HEK293 (cell line): ENCODE results near the gene SHD.

Experiments
- CTCF ChIA-PET: fragments of 350-600 bp; formaldehyde crosslinking; extraction: SDS; loops from one replicate; lab custom pipeline; 2021; ENCODE audit warnings: antibody characterized with exemption; lab: Yijun Ruan, JAX
- POLR2A ChIA-PET: fragments of 300-600 bp; formaldehyde crosslinking; extraction: SDS; loops from one replicate; lab custom pipeline; 2020; ENCODE audit warnings: antibody characterized with exemption, inconsistent platforms; lab: Yijun Ruan, JAX
- H3K27ac ChIP-seq: fragments of 200-500 bp; sonication (Bioruptor generic); 2 replicates; pipeline ENCODE4 v1.5.1; 2014; ENCODE audit warnings: low read depth, low read length, control low read depth, inconsistent platforms; ENCODE audit errors: extremely low read depth
- H3K36me3 ChIP-seq, 2 experiments: fragments of 200-500 bp in 1 of 2; sonication (Bioruptor generic) in 1 of 2; 1 replicate in 1 of 2; 2 replicates in 1 of 2; pipeline ENCODE4 v1.5.1; 2014 to 2017; ENCODE audit warnings: inconsistent platforms in 2 of 2, low read length in 2 of 2; ENCODE audit not compliant: control insufficient read depth in 2 of 2, insufficient read depth in 1 of 2
- H3K4me1 ChIP-seq: fragments of 200-500 bp; sonication (Bioruptor generic); 2 replicates; pipeline ENCODE4 v1.5.1; 2014; ENCODE audit warnings: mild to moderate bottlenecking, low read length, inconsistent platforms; ENCODE audit not compliant: control insufficient read depth, insufficient read depth
- H3K4me3 ChIP-seq: 2 replicates; pipeline ENCODE4 v1.5.1; 2011; ENCODE audit warnings: low read depth, mild to moderate bottlenecking, control low read depth, low read length, moderate library complexity
- H3K9me3 ChIP-seq: fragments of 200-500 bp; sonication (Bioruptor generic); 2 replicates; pipeline ENCODE4 v1.5.1; 2014; ENCODE audit warnings: low read depth, low read length, inconsistent platforms; ENCODE audit not compliant: control insufficient read depth, insufficient read depth
- KLF1 ChIP-seq: fragments of 450-650 bp; formaldehyde crosslinking; IDR thresholded peaks from 2 replicates; pipeline ENCODE4 v1.5.1; 2016; ENCODE audit warnings: missing biosample characterization, missing genetic modification characterization
- KLF10 ChIP-seq: fragments of 450-650 bp; IDR thresholded peaks from 2 replicates; pipeline ENCODE4 v1.5.1; 2018; ENCODE audit warnings: missing biosample characterization, mild to moderate bottlenecking, missing genetic modification characterization
- KLF16 ChIP-seq: fragments of 450-650 bp; formaldehyde crosslinking; IDR thresholded peaks from 2 replicates; pipeline ENCODE4 v1.5.1; 2017; ENCODE audit warnings: missing biosample characterization, missing genetic modification characterization
- KLF8 ChIP-seq: fragments of 450-650 bp; formaldehyde crosslinking; IDR thresholded peaks from 2 replicates; pipeline ENCODE4 v1.5.1; 2016; ENCODE audit warnings: missing biosample characterization, missing genetic modification characterization
- MZF1 ChIP-seq: fragments of 450-650 bp; formaldehyde crosslinking; IDR thresholded peaks from 2 replicates; pipeline ENCODE4 v1.5.1; 2017; ENCODE audit warnings: missing biosample characterization, missing genetic modification characterization, borderline replicate concordance
- PRDM10 ChIP-seq: fragments of 450-650 bp; formaldehyde crosslinking; IDR thresholded peaks from 2 replicates; pipeline ENCODE4 v1.5.1; 2016; ENCODE audit warnings: missing biosample characterization, missing genetic modification characterization
- RBAK ChIP-seq: fragments of 450-650 bp; formaldehyde crosslinking; IDR thresholded peaks from 2 replicates; pipeline ENCODE4 v1.5.1; 2016; ENCODE audit warnings: missing biosample characterization, missing genetic modification characterization
- SP2 ChIP-seq: fragments of 450-650 bp; formaldehyde crosslinking; IDR thresholded peaks from 2 replicates; pipeline ENCODE4 v1.5.1; 2016; ENCODE audit warnings: missing biosample characterization, missing genetic modification characterization
- SP3 ChIP-seq: fragments of 450-650 bp; formaldehyde crosslinking; IDR thresholded peaks from 2 replicates; pipeline ENCODE4 v1.5.1; 2016; ENCODE audit warnings: missing biosample characterization, missing genetic modification characterization
- TRIM28 ChIP-seq: IDR thresholded peaks from 2 replicates; pipeline ENCODE4 v1.6.1; 2011; ENCODE audit warnings: low read length, control low read depth, borderline replicate concordance
- WT1 ChIP-seq: fragments of 450-650 bp; formaldehyde crosslinking; IDR thresholded peaks from 2 replicates; pipeline ENCODE4 v1.5.1; 2016; ENCODE audit warnings: missing biosample characterization, missing genetic modification characterization
- ZBTB17 ChIP-seq: fragments of 450-650 bp; formaldehyde crosslinking; IDR thresholded peaks from 2 replicates; pipeline ENCODE4 v1.5.1; 2016; ENCODE audit warnings: missing biosample characterization, missing genetic modification characterization
- ZBTB21 ChIP-seq: fragments of 450-650 bp; formaldehyde crosslinking; IDR thresholded peaks from 2 replicates; pipeline ENCODE4 v1.5.1; 2017; ENCODE audit warnings: missing biosample characterization, missing genetic modification characterization
- ZFP69B ChIP-seq: fragments of 450-650 bp; formaldehyde crosslinking; IDR thresholded peaks from 2 replicates; pipeline ENCODE4 v1.5.1; 2016; ENCODE audit warnings: missing biosample characterization, missing genetic modification characterization
- ZNF10 ChIP-seq: fragments of 450-650 bp; formaldehyde crosslinking; IDR thresholded peaks from 2 replicates; pipeline ENCODE4 v1.5.1; 2017; ENCODE audit warnings: missing biosample characterization, missing genetic modification characterization
- ZNF138 ChIP-seq: fragments of 450-650 bp; formaldehyde crosslinking; IDR thresholded peaks from 2 replicates; pipeline ENCODE4 v1.5.1; 2016; ENCODE audit warnings: missing biosample characterization, missing genetic modification characterization, borderline replicate concordance
- ZNF169 ChIP-seq: fragments of 450-650 bp; formaldehyde crosslinking; IDR thresholded peaks from 2 replicates; pipeline ENCODE4 v1.5.1; 2016; ENCODE audit warnings: missing biosample characterization, missing genetic modification characterization
- ZNF174 ChIP-seq: fragments of 450-650 bp; formaldehyde crosslinking; IDR thresholded peaks from 2 replicates; pipeline ENCODE4 v1.5.0; 2017; ENCODE audit warnings: missing biosample characterization, mild to moderate bottlenecking, missing genetic modification characterization
- ZNF366 ChIP-seq: fragments of 450-650 bp; formaldehyde crosslinking; conservative IDR thresholded peaks from 2 replicates; pipeline ENCODE4 v1.5.1; 2016; ENCODE audit warnings: missing biosample characterization, missing genetic modification characterization
- ZNF391 ChIP-seq: fragments of 450-650 bp; formaldehyde crosslinking; IDR thresholded peaks from 2 replicates; pipeline ENCODE4 v1.5.1; 2016; ENCODE audit warnings: low read depth, missing biosample characterization, missing genetic modification characterization, borderline replicate concordance
- ZNF510 ChIP-seq: fragments of 450-650 bp; formaldehyde crosslinking; IDR thresholded peaks from 2 replicates; pipeline ENCODE4 v1.5.1; 2018; ENCODE audit warnings: mild to moderate bottlenecking, missing genetic modification characterization, missing biosample characterization; ENCODE audit not compliant: insufficient replicate concordance
- ZNF514 ChIP-seq: fragments of 450-650 bp; formaldehyde crosslinking; IDR thresholded peaks from 2 replicates; pipeline ENCODE4 v1.5.1; 2016; ENCODE audit warnings: missing biosample characterization, missing genetic modification characterization
- ZNF580 ChIP-seq: fragments of 450-650 bp; formaldehyde crosslinking; IDR thresholded peaks from 2 replicates; pipeline ENCODE4 v1.5.1; 2016; ENCODE audit warnings: missing biosample characterization, missing genetic modification characterization
- ZNF701 ChIP-seq: fragments of 450-650 bp; formaldehyde crosslinking; IDR thresholded peaks from 2 replicates; pipeline ENCODE4 v1.5.1; 2016; ENCODE audit warnings: missing biosample characterization, missing genetic modification characterization
- ZNF747 ChIP-seq: fragments of 450-650 bp; formaldehyde crosslinking; IDR thresholded peaks from 2 replicates; pipeline ENCODE4 v1.5.1; 2016; ENCODE audit warnings: missing biosample characterization, missing genetic modification characterization
- ZNF776 ChIP-seq: fragments of 450-650 bp; formaldehyde crosslinking; IDR thresholded peaks from 2 replicates; pipeline ENCODE4 v1.5.0; 2017; ENCODE audit warnings: missing biosample characterization, missing genetic modification characterization, borderline replicate concordance
- ZNF777 ChIP-seq: fragments of 450-650 bp; formaldehyde crosslinking; IDR thresholded peaks from 2 replicates; pipeline ENCODE4 v1.5.1; 2017; ENCODE audit warnings: missing biosample characterization, missing genetic modification characterization, borderline replicate concordance
- ZNF830 ChIP-seq: fragments of 450-650 bp; IDR thresholded peaks from 2 replicates; pipeline ENCODE4 v1.5.0; 2018; ENCODE audit warnings: missing biosample characterization, missing genetic modification characterization, low read depth, mild to moderate bottlenecking, moderate library complexity
- ZNF837 ChIP-seq: fragments of 450-650 bp; formaldehyde crosslinking; IDR thresholded peaks from 2 replicates; pipeline ENCODE4 v1.5.1; 2016; ENCODE audit warnings: missing biosample characterization, missing genetic modification characterization
- ZSCAN23 ChIP-seq: fragments of 450-650 bp; formaldehyde crosslinking; IDR thresholded peaks from 2 replicates; pipeline ENCODE4 v1.5.1; 2016; ENCODE audit warnings: missing biosample characterization, missing genetic modification characterization
- ZSCAN4 ChIP-seq: fragments of 450-650 bp; formaldehyde crosslinking; IDR thresholded peaks from 2 replicates; pipeline ENCODE4 v1.5.1; 2017; ENCODE audit warnings: missing biosample characterization, missing genetic modification characterization

The SHD gene

GRCh38 chr19:4305257-4305612 lies 26.2 kb downstream of the SHD start (continued):
- TF ChIP-seq ZSCAN23: 0 out of 2 replicates have a peak, but pooled peaks have one; percentile 22
- no peak for TF ChIP-seq RBAK (tag by site-specific recombination)
- TF ChIP-seq ZNF580 (tag by site-specific recombination): no peak
- TF ChIP-seq KLF16 (tag by site-specific recombination): no peak
- peak; percentile 57; the same call in 1 of the 2 replicates for TF ChIP-seq KLF8
- no peak for TF ChIP-seq MZF1 (tag by site-specific recombination)
- no peak for TF ChIP-seq ZNF777 (tag by site-specific recombination)
- TF ChIP-seq TRIM28: no peak
- TF ChIP-seq ZNF169: no peak
- TF ChIP-seq, all 188 proteins: peak for 6

GRCh38 chr19:4305659-4306058 lies 26.6 kb downstream of the SHD start:
- ChIA-PET POLR2A (interaction anchor here (1.0 kb wide), 1 partner anchor 37 kb away, joined by 3 read pairs; the partner anchor contains the start of gene MPND), CTCF (interaction anchor here (0.5 kb wide), 1 partner anchor 271 kb away, joined by 6 read pairs; no protein-coding TSS in a partner anchor)
- H3K9me3 ChIP-seq: no peaks in the 10 kb centered on the region
- no peak overlapping the region for H3K4me3 ChIP-seq
- H3K4me1 ChIP-seq: no peaks in the 10 kb centered on the region
- TF ChIP-seq ZNF701 (tag by site-specific recombination) (no peak), TRIM28 (no peak), ZSCAN4 (tag by site-specific recombination) (peak; percentile 83), ZNF837 (no peak), ZNF830 (no peak), ZNF776 (tag by site-specific recombination) (no peak), ZBTB17 (tag by site-specific recombination) (no peak), ZNF10 (tag by site-specific recombination) (0 out of 2 replicates have a peak, but pooled peaks have one; percentile 35), ZNF174 (tag by site-specific recombination) (no peak), ZNF138 (no peak), ZNF514 (tag by site-specific recombination) (no peak), ZNF391 (tag by site-specific recombination) (no peak), ZNF747 (tag by site-specific recombination) (no peak), KLF10 (tag by site-specific recombination) (no peak)
- H3K36me3 ChIP-seq: peaks cover 0 to 28% of the 10 kb centered on the region in 2 experiments; a peak in 2 of 3 replicates
- H3K27ac ChIP-seq: no peak overlapping the region

GRCh38 chr19:4310247-4311121 lies 31.4 kb downstream of the SHD start:
- no peaks in the 10 kb centered on the region for H3K9me3 ChIP-seq
- peaks cover 0 to 46% of the 10 kb centered on the region in 2 experiments; a peak in 2 of 3 replicates for H3K36me3 ChIP-seq
- H3K4me1 ChIP-seq: no peaks in the 10 kb centered on the region
- H3K27ac ChIP-seq: no peak overlapping the region
- POLR2A ChIA-PET: no interaction called here
- no peak overlapping the region for H3K4me3 ChIP-seq
- CTCF ChIA-PET: interaction anchor here (0.6 kb wide), 2 partner anchors 44 to 48 kb away, joined by 4 read pairs; no protein-coding TSS in a partner anchor
- no peak for TF ChIP-seq ZNF510 (tag by site-specific recombination)
- TF ChIP-seq SP3 (tag by site-specific recombination): peak; percentile 82
- peak; percentile 61 for TF ChIP-seq SP2 (tag by site-specific recombination)
- TF ChIP-seq WT1 (tag by site-specific recombination): no peak
- TF ChIP-seq ZNF366 (tag by site-specific recombination): no peak
- TF ChIP-seq KLF1: peak; percentile 88
- peak; percentile 99 for TF ChIP-seq KLF8
- no peak for TF ChIP-seq ZBTB21 (tag by site-specific recombination)
- no peak for TF ChIP-seq ZFP69B (tag by site-specific recombination)
- peak; percentile 49; the same call in 1 of the 2 replicates for TF ChIP-seq PRDM10 (tag by site-specific recombination)
